GM18507 (cell line): ENCODE measurements around the gene MALL.
"Not testable (repeated sequence)": the region's sequence is repeated elsewhere in the genome, so short reads cannot be mapped to it uniquely, and the experiment has no call there.

Experiments used
- DNase-seq: peaks from one replicate; pipeline ENCODE4 v3.0.0; 2011; ENCODE audit warnings: low read depth; ENCODE audit not compliant: insufficient read length; ENCODE audit errors: extremely low spot score
- FAIRE-seq: peaks from 2 replicates; lab custom pipeline; 2011; peaks lifted over from hg19 to GRCh38; lab: Jason Lieb, UNC

The MALL gene

DNA sequence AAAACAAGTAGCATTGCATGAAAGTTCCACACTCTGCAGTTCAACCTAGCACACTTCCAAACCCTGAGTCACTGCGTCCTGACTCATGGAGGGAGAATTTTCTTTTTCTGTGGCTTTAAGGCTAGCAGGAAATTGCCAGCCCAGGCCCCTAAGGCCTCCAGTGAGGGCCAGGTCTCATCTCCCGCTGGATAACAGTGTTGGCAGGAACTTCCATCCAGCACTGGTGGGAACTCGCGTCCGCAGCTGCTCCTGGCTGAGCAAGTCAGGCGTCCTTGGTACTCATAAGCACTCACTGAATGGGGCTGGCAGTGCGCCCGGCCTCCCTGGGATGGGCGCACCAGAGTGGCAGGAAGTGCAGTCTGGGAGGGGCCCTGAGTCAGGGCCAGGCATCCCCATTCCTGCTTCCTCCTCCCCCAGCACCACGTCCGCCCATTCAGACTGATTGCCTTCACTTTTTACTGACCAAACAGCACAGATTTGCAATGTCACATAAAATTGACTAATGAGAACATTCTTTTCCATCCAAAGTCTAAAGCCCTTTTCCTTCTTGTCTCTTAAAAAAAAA lies 14.3 kb downstream of the MALL start:
- FAIRE-seq, result no peak
- DNase-seq, result no peak

- not testable (repeated sequence) for FAIRE-seq, DNase-seq
These were observed 14.7 kb downstream of the MALL start for GRCh38 chr2:110100880-110101279.

GRCh38 chr2:110100480-110100879 lies 15.1 kb downstream of the MALL start:
- no peak for FAIRE-seq
- DNase-seq, result no peak

GRCh38 chr2:110099471-110100225 lies 16.0 kb downstream of the MALL start:
- FAIRE-seq (no peak), DNase-seq (no peak)

DNA sequence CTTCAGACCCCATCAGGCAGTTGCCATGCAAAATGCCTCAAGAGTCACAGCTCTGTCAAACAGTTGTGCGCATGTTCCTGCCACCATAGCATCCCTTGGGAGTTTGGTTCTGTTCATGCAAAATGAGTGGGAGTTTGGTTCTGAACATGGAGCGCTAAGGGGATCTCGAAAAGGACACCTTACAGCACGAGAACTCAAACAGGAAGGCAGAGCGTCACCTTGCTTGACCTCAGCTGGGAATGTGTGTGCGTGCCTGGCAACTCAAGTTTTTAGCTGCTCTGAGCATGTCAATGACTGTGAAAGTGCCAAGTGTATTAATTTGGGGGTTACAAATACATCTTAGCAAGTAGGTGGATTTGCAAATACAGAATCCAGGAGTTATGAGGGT lies 16.6 kb downstream of the MALL start:
- FAIRE-seq, result no peak
- DNase-seq, result no peak

DNA sequence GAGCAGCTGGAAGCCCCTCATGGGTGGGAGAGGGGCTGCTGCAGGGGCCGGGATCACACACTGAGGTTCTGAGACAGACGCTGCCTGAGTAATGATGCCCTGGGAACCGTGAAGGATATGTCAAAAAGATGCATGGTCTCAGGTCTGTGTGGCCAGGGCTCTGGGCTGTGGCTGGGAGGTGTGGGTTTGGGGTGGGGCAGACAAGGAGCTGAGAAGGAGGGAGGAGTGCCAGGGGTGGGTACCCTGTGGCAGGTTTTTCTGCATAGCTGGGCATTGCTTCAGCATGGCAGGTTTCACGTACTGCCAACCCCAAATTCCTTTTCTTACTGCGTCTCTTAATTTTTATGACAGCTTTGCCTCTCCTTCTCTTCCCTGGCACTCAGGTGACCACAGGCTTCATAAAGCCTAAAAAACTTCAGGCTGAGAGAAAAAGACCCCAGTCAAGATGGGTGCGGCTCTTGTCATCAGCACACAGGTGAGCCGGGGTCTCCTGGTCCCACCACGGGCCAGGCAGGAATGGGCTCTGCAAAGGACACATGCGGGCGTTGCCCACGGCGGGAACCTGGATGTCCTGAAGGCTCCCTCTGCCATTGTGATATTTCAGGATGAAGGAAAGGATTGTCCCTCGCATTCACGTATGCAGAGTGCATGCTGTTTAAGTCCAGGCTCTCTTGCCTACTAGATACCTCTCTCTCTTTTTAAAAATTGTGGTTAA lies 18.0 kb downstream of the MALL start:
- DNase-seq, result no peak
- FAIRE-seq, result no peak

- FAIRE-seq (no peak), DNase-seq (no peak)
These were observed 19.5 kb downstream of the MALL start for GRCh38 chr2:110095994-110096633.

GRCh38 chr2:110094884-110095534 lies 20.6 kb downstream of the MALL start:
- DNase-seq, FAIRE-seq: not testable (repeated sequence)

- not testable (repeated sequence) for FAIRE-seq, DNase-seq
These were observed 21.7 kb downstream of the MALL start for GRCh38 chr2:110093924-110094323.

DNA sequence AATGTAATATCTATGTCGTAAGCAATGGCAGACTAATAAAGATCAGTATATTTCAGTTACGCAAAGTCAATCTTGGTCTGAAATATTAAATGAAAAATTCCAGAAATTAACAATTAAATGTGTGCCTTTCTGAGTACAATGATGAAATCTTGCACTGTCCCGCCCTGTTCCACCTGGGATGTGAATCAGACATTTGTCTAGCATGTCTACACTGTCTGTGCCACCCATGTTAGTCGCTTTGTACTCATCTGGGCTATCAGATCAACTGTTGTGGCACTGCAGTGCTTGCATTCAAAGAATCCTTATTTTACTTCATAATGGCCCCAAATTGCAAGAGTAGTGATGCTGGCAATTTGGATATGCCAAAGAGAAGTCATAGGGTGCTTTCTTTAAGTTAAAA lies 25.5 kb downstream of the MALL start:
- DNase-seq, FAIRE-seq: not testable (repeated sequence)

DNA sequence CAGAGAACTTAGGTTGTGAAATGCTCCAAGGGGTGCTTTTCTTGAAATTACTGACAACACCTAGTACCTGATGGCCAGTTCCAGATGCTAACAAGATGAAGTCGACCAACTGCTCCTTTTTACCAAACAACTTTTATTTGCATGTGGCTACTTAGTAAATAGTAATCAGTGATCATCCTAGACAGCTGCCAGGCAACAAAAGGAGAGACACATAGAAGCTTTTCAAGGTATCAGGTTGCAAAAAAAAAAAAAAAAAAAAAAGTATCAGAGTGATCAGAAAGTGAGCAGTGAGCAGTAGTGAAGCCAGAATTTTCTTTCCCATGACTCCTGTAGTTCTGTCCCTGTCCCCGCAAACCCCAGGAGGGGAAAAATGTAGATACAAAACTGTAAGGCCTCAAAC lies 31.9 kb downstream of the MALL start:
- not testable (repeated sequence) for FAIRE-seq

DNA sequence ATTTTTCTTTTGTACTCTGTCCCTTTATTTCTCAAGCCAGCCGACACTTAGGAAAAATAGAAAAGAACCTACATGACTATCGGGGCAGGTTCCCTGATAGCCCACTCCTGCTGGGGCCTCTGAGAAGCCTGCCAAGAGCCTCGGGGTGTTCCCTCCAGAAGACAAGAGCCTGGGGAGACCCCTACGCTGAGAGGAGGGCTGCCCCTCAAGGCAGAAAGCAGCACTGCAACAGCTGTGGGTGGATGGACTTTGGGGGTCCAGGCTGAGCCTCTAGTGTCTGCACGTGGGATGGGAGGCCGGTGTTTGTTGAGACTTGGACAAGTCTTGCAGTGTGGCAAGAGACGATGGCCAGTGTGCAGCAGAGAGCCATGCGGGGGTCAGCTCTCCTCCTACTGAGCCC lies 32.5 kb downstream of the MALL start:
- FAIRE-seq, DNase-seq: not testable (repeated sequence)

More for the DNA sequence above, 31.9 kb downstream of the MALL start:
- not testable (repeated sequence) for DNase-seq

DNA sequence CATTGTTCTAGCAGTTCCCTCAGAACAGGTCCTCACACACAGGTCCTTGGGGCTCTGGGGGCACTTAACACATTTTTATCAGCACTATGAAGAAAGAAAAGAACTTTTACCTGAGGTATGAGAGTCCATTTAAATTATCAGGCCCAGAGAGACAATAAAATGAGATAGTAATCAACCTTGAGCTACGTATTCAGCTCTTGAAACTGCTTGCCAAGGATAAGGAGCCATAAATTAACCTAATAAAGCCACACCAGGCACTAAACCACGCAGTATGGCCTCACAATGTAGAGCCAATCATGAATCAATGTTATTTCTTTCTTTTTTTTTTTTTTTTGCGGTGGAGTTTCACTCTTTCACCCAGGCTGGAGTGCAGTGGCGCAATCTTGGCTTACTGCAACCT lies 37.5 kb downstream of the MALL start:
- FAIRE-seq, DNase-seq: not testable (repeated sequence)

DNA sequence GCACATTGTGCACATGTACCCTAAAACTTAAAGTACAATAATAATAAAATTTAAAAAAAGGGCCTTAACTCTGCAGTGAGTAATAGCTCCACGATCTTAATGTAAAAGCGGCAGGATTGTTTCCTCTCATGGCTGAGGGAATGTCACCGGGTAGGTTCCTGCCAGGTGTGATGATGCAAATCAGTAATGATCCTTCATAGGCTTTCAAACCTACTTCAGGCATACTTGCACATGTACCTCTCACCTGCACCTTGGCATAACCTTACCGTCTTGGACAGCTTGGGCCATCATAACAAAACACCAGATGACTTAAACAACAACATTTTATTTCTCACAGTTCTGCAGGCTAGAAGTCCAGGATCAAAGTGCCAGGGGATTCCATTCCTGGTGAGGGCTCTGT lies 39.7 kb downstream of the MALL start:
- DNase-seq, FAIRE-seq: not testable (repeated sequence)

DNA sequence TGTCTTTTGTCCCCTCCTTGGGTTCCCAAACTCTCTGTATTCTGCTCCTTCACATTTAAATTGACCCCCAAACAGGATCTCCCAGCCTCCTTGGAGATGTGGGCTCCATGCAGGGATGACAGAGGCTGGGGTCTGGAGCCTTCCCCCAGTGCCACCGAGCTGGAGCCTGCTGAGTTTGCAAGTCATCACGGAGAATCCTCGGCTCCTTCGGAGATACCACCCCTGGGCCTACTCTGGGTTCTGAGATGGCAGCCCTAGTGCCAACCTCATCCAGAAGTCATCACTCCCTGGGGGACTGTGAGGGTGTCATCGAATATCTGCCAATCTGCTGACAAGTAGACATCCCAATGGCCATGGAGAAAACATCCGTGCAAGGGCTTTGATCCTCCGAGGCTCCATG lies 45.8 kb downstream of the MALL start:
- DNase-seq, FAIRE-seq: not testable (repeated sequence)

DNA sequence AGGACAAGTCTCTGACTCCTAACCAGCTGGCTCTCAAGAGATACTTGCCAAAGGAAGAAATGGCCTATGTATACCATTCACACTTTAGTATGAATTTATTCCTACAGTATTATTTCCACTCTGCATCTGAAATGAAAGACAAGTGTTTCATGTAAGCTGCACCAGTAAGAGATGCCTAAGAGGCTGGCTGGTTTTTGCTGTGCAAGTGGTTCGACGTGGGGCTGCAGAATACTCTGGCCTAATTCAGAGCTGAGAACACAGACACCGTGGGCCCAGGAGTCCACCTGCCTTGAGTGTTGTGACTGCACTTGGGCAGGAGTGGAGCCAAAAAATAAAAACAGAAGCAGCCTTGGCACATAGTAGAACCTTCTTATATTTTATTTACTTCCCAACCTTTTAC lies 47.5 kb downstream of the MALL start:
- DNase-seq, FAIRE-seq: not testable (repeated sequence)

GRCh38 chr2:110062332-110062731 lies 53.3 kb downstream of the MALL start:
- DNase-seq, FAIRE-seq: not testable (repeated sequence)

- DNase-seq, FAIRE-seq: not testable (repeated sequence)
These were observed 55.1 kb downstream of the MALL start for GRCh38 chr2:110060550-110060949.

DNA sequence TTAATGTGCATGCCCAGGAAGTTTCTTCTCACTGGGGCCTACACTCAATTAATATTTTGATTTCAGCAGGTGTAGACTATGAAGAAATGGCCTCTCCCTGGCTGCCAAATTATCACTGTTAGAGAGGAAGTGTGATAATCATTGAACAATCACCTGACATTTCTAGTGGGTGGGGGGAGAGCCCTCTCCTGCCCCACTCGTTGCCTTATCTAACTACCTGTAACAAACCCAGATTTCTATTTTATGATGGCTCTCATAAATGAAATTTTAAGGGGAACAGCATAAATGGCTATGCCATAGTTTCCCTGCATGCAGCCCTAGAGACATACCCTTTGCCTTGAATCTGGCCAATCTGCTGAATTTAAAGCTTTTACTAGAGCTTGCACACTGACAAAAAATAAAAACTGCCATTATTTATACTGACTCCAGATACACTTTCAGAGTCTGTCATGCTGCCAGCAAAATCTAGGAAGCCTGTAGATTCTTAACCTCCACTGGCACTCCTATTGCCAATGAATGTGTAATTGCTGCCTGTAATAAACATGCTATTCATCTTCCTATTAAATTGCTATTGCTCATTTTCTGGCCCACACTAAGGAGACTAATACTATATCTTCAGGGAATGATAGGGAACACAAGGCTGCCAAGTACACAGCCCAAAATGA lies 55.8 kb downstream of the MALL start:
- DNase-seq, FAIRE-seq: not testable (repeated sequence)
